NT2/D1 (cell line): ENCODE results near the gene AK8.

Experiments used
- YY1 ChIP-seq: IDR thresholded peaks from 2 replicates; pipeline ENCODE4 v1.6.1; 2011; ENCODE audit not compliant: insufficient read length, insufficient read depth
- ZNF274 ChIP-seq: IDR thresholded peaks from 2 replicates; pipeline ENCODE4 v1.6.1; 2011; ENCODE audit warnings: mild to moderate bottlenecking, low read depth, low read length

GRCh38 chr9:132800038-132800648, 77.9 kb downstream of the AK8 start:
- TF ChIP-seq ZNF274: no peak
- no peak for TF ChIP-seq YY1
